Transverse colon (tissue), 4 donors: ENCODE results near the gene SOD2. TPM values are rescaled to one million over a fixed set of nuclear protein-coding genes. Genes with fewer than 3 reads are reported as not detected.
"Not testable (repeated sequence)": the region's sequence is repeated elsewhere in the genome, so short reads cannot be mapped to it uniquely, and the experiment has no call there.

Experiments used
- DNase-seq: peaks from one replicate; pipeline ENCODE4 v3.0.0-alpha.2; 2019
- H3K27ac ChIP-seq, 4 donors: fragments of 200-600 bp; sonication (generic); 2 replicates each; pipeline ENCODE4 v1.5.1; 2016 to 2018; ENCODE audit warnings: inconsistent platforms in 4 of 4
- H3K27me3 ChIP-seq: fragments of 200-600 bp; sonication (generic); 2 replicates; pipeline ENCODE4 v1.5.1; 2017; ENCODE audit warnings: inconsistent platforms
- H3K36me3 ChIP-seq, 4 donors: fragments of 200-600 bp; sonication (generic); 2 replicates each; pipeline ENCODE4 v1.5.1; 2017 to 2019; ENCODE audit warnings: inconsistent platforms in 4 of 4
- H3K4me1 ChIP-seq, 4 donors: fragments of 200-600 bp; sonication (generic); 2 replicates each; pipeline ENCODE4 v1.5.1; 2017 to 2020; ENCODE audit warnings: inconsistent platforms in 4 of 4
- H3K4me3 ChIP-seq, 4 donors: fragments of 200-600 bp; sonication (generic); 1 replicate in 1 of 4; 2 replicates in 3 of 4; pipeline versions ENCODE4 v1.5.1 to v1.6.1; 2017 to 2019; ENCODE audit warnings: inconsistent platforms in 4 of 4
- H3K9me3 ChIP-seq, 2 donors: fragments of 200-600 bp; sonication (generic); 2 replicates each; pipeline ENCODE4 v1.5.1; 2017 to 2019; ENCODE audit warnings: inconsistent platforms in 2 of 2
- CTCF ChIP-seq, 5 experiments: fragments of 200-600 bp in 3 of 5; fragments of 450-650 bp in 2 of 5; sonication (generic) in 3 of 5; IDR thresholded peaks; 1 replicate in 2 of 5; 2 replicates in 3 of 5; pipeline ENCODE4 v1.5.1; 2016 to 2017; ENCODE audit warnings: antibody characterized with exemption in 5 of 5, inconsistent platforms in 3 of 5, mild to moderate bottlenecking in 2 of 5, moderate library complexity in 1 of 5
- EP300 ChIP-seq: sonication (generic); formaldehyde crosslinking; IDR thresholded peaks from one replicate; pipeline ENCODE4 v1.6.1; 2017; ENCODE audit warnings: antibody characterized with exemption, low read depth
- POLR2A ChIP-seq: fragments of 450-650 bp; IDR thresholded peaks from one replicate; pipeline ENCODE4 v1.6.1; 2016; ENCODE audit warnings: antibody characterized with exemption, mild to moderate bottlenecking, moderate library complexity
- POLR2AphosphoS5 ChIP-seq, 3 donors: sonication (generic); formaldehyde crosslinking; IDR thresholded peaks; one replicate each; pipeline ENCODE4 v1.6.1; 2016; ENCODE audit warnings: antibody characterized with exemption in 3 of 3
- WGBS, 2 donors: methylation state at CpG; one replicate each; pipeline ENCODE4 v1.1.5; 2018; ENCODE audit warnings: low coverage in 1 of 2; 5-methylcytosine and 5-hydroxymethylcytosine counted together
- in situ Hi-C, 4 donors: fragments of 200-750 bp; cut with MboI; loops; one replicate each; pipeline versions ENCODE4 v1.15.0 to v1.15.1; 2017; ENCODE audit warnings: low sequenced_read_pairs in 3 of 4, low pct_ligation_motif_present in 1 of 4, low pct_unique_long_range_greater_than_20kb in 1 of 4
- intact Hi-C: fragments of 100-400 bp; cut with DNase I; formaldehyde crosslinking; loops from one replicate; pipeline ENCODE4 v1.15.1; 2023; ENCODE audit warnings: low total_unique reads
- total RNA-seq, 4 donors: library from RNA; depleted of rRNA; stranded (reverse); fragments of >200 nt; gene quantifications; one replicate each; pipeline ENCODE4 v1.1.0, GENCODE V29; 2016

The SOD2 gene
- total RNA-seq, 4 donors from 2014 or later = 170 to 272 (median 224) TPM

- Histone ChIP-seq H3K9me3 (no peaks in the 10 kb centered on the region), H3K4me3 (peak overlapping the region; percentile 40 to 96 (median 74)), H3K27me3 (no peaks in the 10 kb centered on the region), H3K4me1 (peaks cover 7 to 56% (median 40%) of the 10 kb centered on the region in 4 donors), H3K27ac (peak overlapping the region; percentile 93 to 100 (median 95)), H3K36me3 (peaks cover 0 to 18% (median 3%) of the 10 kb centered on the region in 4 donors)
- in situ Hi-C loops = loop anchor here in 3 of 4 donors (25.0 kb wide), 3 partner anchors 95 to 370 kb away; partner anchors contain the start of genes MRPL18 (in 2 of the 3), TCP1 (in 2 of the 3) and IGF2R (in 1 of the 3)
- no peak for TF ChIP-seq POLR2AphosphoS5 (IDR thresholded peaks at IDR 0.05)
- TF ChIP-seq CTCF (IDR thresholded peaks at IDR 0.05) = no peak
- TF ChIP-seq EP300 = no peak
- no peak for TF ChIP-seq POLR2A
- WGBS, 2 donors = 14% methylated on average over 7 of the region's 7 CpGs; no CpG with 5 or more reads in 1 of the 2 donors
- no peak for DNase-seq
- intact Hi-C loops = loop anchor here (2.0 to 5.0 kb wide), 2 partner anchors 35 to 99 kb away; partner anchors contain the start of genes MRPL18 and WTAP
These were observed 1.1 kb downstream of the SOD2 start for GRCh38 chr6:159691963-159692287.

- H3K27ac ChIP-seq = peak overlapping the region; percentile 93 to 100 (median 95)
- peak; percentile 52 to 73 (median 73) for TF ChIP-seq POLR2AphosphoS5 (IDR thresholded peaks at IDR 0.05)
- TF ChIP-seq EP300 = peak; percentile 65
- TF ChIP-seq POLR2A = no peak
- TF ChIP-seq CTCF (IDR thresholded peaks at IDR 0.05) = peak; percentile 70 to 98 (median 74)
- no peak for DNase-seq
- WGBS, 2 donors = 1 to 5% methylated on average over 9 to 11 of the region's 11 CpGs
- peaks cover 7 to 56% (median 40%) of the 10 kb centered on the region in 4 donors for H3K4me1 ChIP-seq
- no peaks in the 10 kb centered on the region for H3K27me3 ChIP-seq
- H3K36me3 ChIP-seq = peaks cover 0 to 24% (median 5%) of the 10 kb centered on the region in 4 donors
- intact Hi-C loops (loop anchor here (2.0 to 5.0 kb wide), 2 partner anchors 36 to 99 kb away; partner anchors contain the start of genes MRPL18 and WTAP), in situ Hi-C loops (loop anchor here in 3 of 4 donors (25.0 kb wide), 3 partner anchors 96 to 371 kb away; partner anchors contain the start of genes MRPL18 (in 2 of the 3), TCP1 (in 2 of the 3) and IGF2R (in 1 of the 3))
- peak overlapping the region; percentile 40 to 96 (median 74) for H3K4me3 ChIP-seq
- H3K9me3 ChIP-seq = no peaks in the 10 kb centered on the region
These were observed 1.7 kb downstream of the SOD2 start for GRCh38 chr6:159691133-159691962.

GRCh38 chr6:159690135-159690534 lies 2.9 kb downstream of the SOD2 start:
- in situ Hi-C loops = loop anchor here in 3 of 4 donors (25.0 kb wide), 3 partner anchors 97 to 372 kb away; partner anchors contain the start of genes MRPL18 (in 2 of the 3), TCP1 (in 2 of the 3) and IGF2R (in 1 of the 3)
- Histone ChIP-seq H3K4me1 (peaks cover 7 to 56% (median 39%) of the 10 kb centered on the region in 4 donors), H3K36me3 (peaks cover 0 to 32% (median 5%) of the 10 kb centered on the region in 4 donors)

GRCh38 chr6:159689001-159689400 lies 4.0 kb downstream of the SOD2 start:
- intact Hi-C loops (no loop called here), in situ Hi-C loops (loop anchor here in 3 of 4 donors (25.0 kb wide), 3 partner anchors 98 to 373 kb away; partner anchors contain the start of genes MRPL18 (in 2 of the 3), TCP1 (in 2 of the 3) and IGF2R (in 1 of the 3))
- Histone ChIP-seq H3K27me3 (no peaks in the 10 kb centered on the region), H3K4me3 (peak overlapping the region in 1 of 4 donors; percentile 20), H3K4me1 (peaks cover 0 to 45% (median 28%) of the 10 kb centered on the region in 4 donors), H3K36me3 (peaks cover 0 to 40% (median 9%) of the 10 kb centered on the region in 4 donors), H3K27ac (no peak overlapping the region), H3K9me3 (no peaks in the 10 kb centered on the region)
- no peak for DNase-seq
- 82 to 91% methylated on average over 2 to 6 of the region's 6 CpGs for WGBS, 2 donors
- no peak for TF ChIP-seq CTCF (IDR thresholded peaks at IDR 0.05)
- TF ChIP-seq POLR2AphosphoS5 (IDR thresholded peaks at IDR 0.05) = no peak
- TF ChIP-seq POLR2A = no peak
- TF ChIP-seq EP300 = no peak

More at GRCh38 chr6:159690135-159690534, 2.9 kb downstream of the SOD2 start:
- H3K27ac ChIP-seq = peak overlapping the region in 1 of 4 donors; percentile 93
- DNase-seq, H3K27me3 ChIP-seq, H3K9me3 ChIP-seq: not testable (repeated sequence)
- peak overlapping the region in 1 of 4 donors; percentile 78 for H3K4me3 ChIP-seq
- WGBS, 2 donors = 91 to 93% methylated on average over 8 to 13 of the region's 13 CpGs
- intact Hi-C loops = loop anchor here (2.0 to 5.0 kb wide), 2 partner anchors 37 to 101 kb away; partner anchors contain the start of genes MRPL18 and WTAP
